Memory B cell (primary cell): ENCODE measurements around the gene TNC.

Source experiments
- ATAC-seq: fragments of 150-1000 bp; cut with Tn5 transposase; 2 replicates; pipeline ENCODE4 v1.10.0; 2021; ENCODE audit warnings: low read depth, mild to moderate bottlenecking, moderate library complexity
- DNase-seq, 2 donors: peaks; one replicate each; pipeline ENCODE4 v3.0.0; 2022; ENCODE audit warnings: low spot score in 2 of 2
- H3K27ac Mint-ChIP-seq: one replicate; pipeline ENCODE4 v1.8.0; 2022; ENCODE audit warnings: mild to moderate bottlenecking, moderate library complexity, mixed read lengths
- H3K27me3 Mint-ChIP-seq: one replicate; pipeline ENCODE4 v1.8.0; 2022; ENCODE audit warnings: mixed read lengths
- H3K36me3 Mint-ChIP-seq: one replicate; pipeline ENCODE4 v1.8.0; 2022; ENCODE audit warnings: mild to moderate bottlenecking, mixed read lengths
- H3K4me1 Mint-ChIP-seq: one replicate; pipeline ENCODE4 v1.8.0; 2022; ENCODE audit warnings: mixed read lengths
- H3K4me3 Mint-ChIP-seq: one replicate; pipeline ENCODE4 v1.8.0; 2022; ENCODE audit warnings: mild to moderate bottlenecking, moderate library complexity, mixed read lengths
- H3K9me3 Mint-ChIP-seq: one replicate; pipeline ENCODE4 v1.8.0; 2022; ENCODE audit warnings: mixed read lengths

The TNC gene

DNA sequence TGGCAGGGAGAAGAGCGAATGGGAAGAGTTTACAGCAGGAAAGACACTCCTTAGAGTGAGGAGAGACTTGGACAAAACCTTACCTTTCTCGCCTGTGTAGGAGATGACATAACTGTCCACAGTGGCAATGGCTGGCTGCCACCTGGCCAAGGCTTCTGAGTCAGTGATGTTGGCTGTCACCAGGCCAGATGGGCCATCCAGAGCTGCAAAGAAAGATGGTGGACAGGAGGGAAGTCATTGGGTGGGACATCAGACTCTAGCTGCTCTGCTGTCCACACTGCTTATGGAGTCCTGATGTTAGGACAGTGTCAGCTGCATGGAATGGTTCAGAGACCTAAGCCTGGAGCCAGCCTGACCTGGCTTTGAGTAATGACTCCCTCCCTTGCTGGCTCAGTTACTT lies 79.8 kb downstream of the TNC start:
- Mint-ChIP-seq H3K4me3 (no peak overlapping the region), H3K27me3 (peaks cover 2% of the 10 kb centered on the region), H3K4me1 (peaks cover 8% of the 10 kb centered on the region), H3K27ac (no peak overlapping the region), H3K9me3 (no peaks in the 10 kb centered on the region), H3K36me3 (no peaks in the 10 kb centered on the region)
- no peak for DNase-seq
- ATAC-seq, result no peak

DNA sequence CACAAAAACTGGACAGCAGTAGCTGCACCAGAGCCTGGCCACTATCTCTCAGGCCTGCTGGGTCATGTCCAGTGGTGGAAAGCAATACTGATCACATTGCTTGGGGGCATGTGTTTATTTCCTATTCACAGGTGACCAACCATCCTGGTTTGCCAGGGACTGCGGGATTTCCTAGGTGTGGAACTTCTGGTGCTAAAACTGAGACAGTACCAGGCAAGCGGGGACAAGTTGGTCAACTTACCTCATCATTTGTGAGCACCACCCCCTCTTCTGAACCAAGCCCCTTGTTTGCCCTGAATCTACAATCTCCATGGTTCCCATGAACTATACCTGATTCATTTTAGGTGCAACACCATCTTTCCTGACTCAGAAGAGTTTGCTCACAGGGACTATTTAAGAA lies 81.3 kb downstream of the TNC start:
- Mint-ChIP-seq H3K9me3 (no peaks in the 10 kb centered on the region), H3K36me3 (no peaks in the 10 kb centered on the region), H3K27ac (no peak overlapping the region), H3K4me1 (peaks cover 8% of the 10 kb centered on the region), H3K27me3 (no peaks in the 10 kb centered on the region), H3K4me3 (no peak overlapping the region)
- ATAC-seq (no peak), DNase-seq (no peak)

DNA sequence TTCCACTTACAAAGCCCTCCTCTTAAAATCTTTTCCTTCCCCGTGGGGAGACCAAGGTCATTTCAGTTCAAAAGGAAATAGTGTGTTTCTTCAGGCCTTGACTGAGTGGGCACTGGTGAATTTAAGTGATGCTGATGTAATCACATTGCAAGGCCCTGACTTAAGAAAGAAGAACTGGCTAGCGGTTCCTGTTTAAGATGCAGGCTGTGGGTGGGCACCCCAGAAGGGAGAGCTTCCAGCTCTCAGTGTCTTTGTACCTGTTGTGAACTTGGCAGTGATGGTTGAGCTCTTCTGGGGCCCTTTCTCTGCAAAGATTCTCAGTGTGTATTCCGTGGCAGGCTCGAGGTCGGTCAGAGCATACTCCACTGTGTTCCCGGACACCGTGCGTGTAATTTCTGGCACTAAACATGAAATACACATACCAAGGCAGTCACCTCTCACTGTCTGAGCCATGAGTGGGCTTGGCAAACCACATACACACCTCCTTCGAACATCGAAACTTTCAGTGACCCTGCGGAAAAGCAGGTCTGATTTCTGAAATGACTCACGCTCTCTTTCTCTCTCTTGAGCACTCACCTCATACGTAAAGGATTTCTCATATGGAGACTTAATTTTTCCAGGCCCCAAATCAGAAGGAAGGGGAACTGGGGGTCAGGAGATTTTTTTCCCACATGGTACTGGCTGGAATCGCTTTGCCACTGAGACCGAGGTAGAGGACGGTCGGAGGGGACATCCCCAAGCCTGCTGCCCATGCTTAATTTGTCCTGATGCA lies 81.9 kb downstream of the TNC start:
- Mint-ChIP-seq H3K4me1 (peaks cover 8% of the 10 kb centered on the region), H3K4me3 (no peak overlapping the region), H3K27ac (peak overlapping the region; percentile 15), H3K27me3 (no peaks in the 10 kb centered on the region), H3K36me3 (no peaks in the 10 kb centered on the region), H3K9me3 (no peaks in the 10 kb centered on the region)
- DNase-seq (no peak), ATAC-seq (peak; percentile 49)

DNA sequence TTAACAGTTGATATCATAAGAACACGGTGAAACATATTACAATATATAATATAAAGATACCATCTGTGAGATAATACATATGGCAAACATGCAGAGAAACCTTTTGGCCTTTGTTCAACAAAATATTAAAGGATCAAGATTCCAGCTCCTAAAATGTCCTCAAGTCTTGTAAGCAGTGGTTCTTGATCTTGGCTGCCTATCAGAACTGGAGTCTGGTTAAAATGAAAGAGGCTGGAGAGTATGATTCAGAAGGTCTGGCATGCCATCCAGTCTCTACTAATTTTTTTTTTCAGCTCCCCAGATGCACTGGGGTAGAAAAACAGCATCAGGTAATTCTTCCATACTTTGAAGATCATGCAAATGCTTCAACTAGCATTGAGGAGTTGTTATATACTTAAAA lies 83.2 kb downstream of the TNC start:
- Mint-ChIP-seq H3K4me1 (peaks cover 8% of the 10 kb centered on the region), H3K36me3 (no peaks in the 10 kb centered on the region), H3K9me3 (no peaks in the 10 kb centered on the region), H3K4me3 (no peak overlapping the region), H3K27me3 (no peaks in the 10 kb centered on the region), H3K27ac (no peak overlapping the region)
- DNase-seq (no peak), ATAC-seq (no peak)

DNA sequence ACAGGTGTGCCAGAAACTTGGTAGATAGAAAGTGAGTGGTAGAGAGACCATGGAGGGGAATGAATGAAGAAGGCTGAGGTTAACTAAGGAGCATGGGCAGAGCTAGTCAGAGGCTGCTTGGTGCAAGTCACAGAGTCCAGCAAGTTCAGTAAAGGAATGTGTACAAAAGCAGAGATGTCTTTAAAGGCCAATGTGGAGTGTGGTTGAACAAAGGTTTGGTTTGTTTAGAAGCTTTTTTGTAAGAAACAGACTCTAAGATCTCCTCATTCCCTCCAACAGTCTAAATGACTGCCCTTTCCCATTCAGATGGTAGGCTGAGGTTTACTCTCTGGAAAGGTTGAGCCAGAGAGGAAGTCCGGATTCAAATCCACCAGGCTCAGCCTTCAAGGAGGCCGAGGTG lies 84.2 kb downstream of the TNC start:
- peaks cover 8% of the 10 kb centered on the region for H3K4me1 Mint-ChIP-seq
- no peaks in the 10 kb centered on the region for H3K36me3 Mint-ChIP-seq
- no peak for DNase-seq
- H3K27me3 Mint-ChIP-seq, result no peaks in the 10 kb centered on the region
- ATAC-seq, result no peak
- H3K9me3 Mint-ChIP-seq, result no peaks in the 10 kb centered on the region
- H3K4me3 Mint-ChIP-seq, result no peak overlapping the region
- H3K27ac Mint-ChIP-seq, result no peak overlapping the region

DNA sequence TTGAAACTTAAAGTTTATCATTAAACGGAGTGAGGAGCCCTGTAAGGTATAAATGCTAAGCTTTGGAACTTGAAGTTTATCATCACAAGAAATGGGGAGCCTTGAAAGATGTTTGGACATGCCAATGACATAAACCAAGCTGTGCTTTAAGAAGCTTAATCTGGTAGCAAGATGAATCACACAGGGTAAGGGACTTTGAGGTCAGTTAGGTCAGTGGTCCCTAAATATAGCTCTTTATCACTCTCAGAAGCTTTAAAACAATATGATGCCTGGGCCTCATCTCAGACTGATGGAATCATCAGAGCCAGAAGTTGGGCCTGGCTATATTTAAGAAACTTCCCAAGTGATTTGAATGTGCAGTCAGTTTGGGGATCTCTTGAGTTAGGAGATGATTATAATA lies 85.7 kb downstream of the TNC start:
- Mint-ChIP-seq H3K27me3 (peaks cover 2% of the 10 kb centered on the region), H3K4me3 (no peak overlapping the region), H3K36me3 (no peaks in the 10 kb centered on the region), H3K4me1 (peaks cover 8% of the 10 kb centered on the region), H3K27ac (no peak overlapping the region), H3K9me3 (no peaks in the 10 kb centered on the region)
- DNase-seq, result no peak
- ATAC-seq, result no peak

DNA sequence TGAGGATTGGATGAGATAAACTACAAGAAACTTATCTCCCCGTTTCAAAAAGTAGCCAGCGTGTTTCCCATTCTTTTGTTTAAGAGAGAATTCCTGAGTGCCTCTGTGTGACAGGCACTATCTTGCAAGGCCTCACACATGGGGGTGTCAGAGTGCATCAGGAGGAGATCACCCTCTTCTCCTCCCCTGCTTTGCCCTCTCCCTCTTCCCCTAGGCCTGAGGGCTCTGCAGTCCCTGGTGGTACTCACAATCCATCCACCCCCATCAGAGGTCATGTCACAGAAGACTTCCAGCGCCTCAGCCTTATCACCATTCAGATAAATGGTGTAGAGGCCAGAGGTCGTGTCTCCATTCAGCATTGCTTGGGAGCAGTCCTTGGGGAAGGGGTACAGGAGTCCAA lies 88.0 kb downstream of the TNC start:
- no peak overlapping the region for H3K27ac Mint-ChIP-seq
- ATAC-seq (no peak), DNase-seq (no peak)
- H3K9me3 Mint-ChIP-seq, result no peaks in the 10 kb centered on the region
- no peaks in the 10 kb centered on the region for H3K4me1 Mint-ChIP-seq
- H3K27me3 Mint-ChIP-seq, result peaks cover 2% of the 10 kb centered on the region
- H3K36me3 Mint-ChIP-seq, result no peaks in the 10 kb centered on the region
- no peak overlapping the region for H3K4me3 Mint-ChIP-seq

DNA sequence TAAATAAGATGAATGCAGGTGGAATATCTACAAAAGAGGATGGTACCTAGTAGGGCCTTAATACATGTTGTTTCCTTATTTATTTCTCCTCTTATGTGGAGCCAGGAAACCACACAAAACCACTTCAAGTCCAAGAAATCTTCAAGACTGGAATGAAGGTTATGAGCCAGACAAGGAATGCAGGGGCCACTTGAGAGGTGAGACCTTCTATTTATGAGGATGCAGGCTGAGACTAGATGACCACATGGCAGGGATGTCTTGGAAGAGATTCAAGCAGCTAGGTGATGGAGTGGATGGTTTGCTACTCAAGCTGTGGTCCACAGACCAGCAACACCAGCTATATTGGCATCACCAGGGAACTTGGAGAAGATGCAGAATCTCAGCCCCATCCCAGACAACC lies 92.2 kb downstream of the TNC start:
- ATAC-seq, result no peak
- no peaks in the 10 kb centered on the region for H3K4me1 Mint-ChIP-seq
- peaks cover 2% of the 10 kb centered on the region for H3K27me3 Mint-ChIP-seq
- no peaks in the 10 kb centered on the region for H3K9me3 Mint-ChIP-seq
- H3K27ac Mint-ChIP-seq, result no peak overlapping the region
- no peak for DNase-seq
- no peak overlapping the region for H3K4me3 Mint-ChIP-seq
- H3K36me3 Mint-ChIP-seq, result no peaks in the 10 kb centered on the region

DNA sequence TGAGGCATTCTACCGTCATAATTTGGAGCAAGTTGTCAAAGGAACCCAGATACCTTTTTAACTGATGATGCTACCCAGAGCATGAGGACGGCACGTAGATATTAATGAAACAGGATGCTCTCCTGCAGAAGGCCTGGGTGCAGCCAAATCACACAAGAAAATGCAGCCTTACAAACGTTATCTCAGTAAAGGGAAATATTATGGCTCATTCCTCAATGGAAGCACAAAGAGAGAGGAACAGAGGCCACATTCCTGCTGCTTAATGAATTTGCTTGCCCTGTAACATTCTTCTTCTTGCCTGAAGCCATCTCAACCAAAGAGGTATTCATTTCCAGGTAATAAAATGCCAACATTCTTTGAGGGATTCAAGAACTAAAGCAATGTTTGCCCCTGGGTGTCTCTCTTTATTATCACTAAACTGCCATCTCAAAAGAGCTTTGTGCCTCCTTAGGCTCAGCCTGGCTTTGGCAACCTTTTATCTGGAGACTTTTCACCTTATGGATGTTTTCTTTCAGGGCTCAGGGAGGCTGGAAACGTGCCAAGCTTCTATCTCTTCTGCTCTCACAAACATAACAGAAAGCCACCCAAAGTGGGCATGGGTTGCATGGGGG lies 92.9 kb downstream of the TNC start:
- peaks cover 4% of the 10 kb centered on the region for H3K27me3 Mint-ChIP-seq
- H3K36me3 Mint-ChIP-seq, result no peaks in the 10 kb centered on the region
- no peaks in the 10 kb centered on the region for H3K9me3 Mint-ChIP-seq
- DNase-seq (no peak), ATAC-seq (no peak)
- H3K4me1 Mint-ChIP-seq, result no peaks in the 10 kb centered on the region
- no peak overlapping the region for H3K4me3 Mint-ChIP-seq
- no peak overlapping the region for H3K27ac Mint-ChIP-seq

DNA sequence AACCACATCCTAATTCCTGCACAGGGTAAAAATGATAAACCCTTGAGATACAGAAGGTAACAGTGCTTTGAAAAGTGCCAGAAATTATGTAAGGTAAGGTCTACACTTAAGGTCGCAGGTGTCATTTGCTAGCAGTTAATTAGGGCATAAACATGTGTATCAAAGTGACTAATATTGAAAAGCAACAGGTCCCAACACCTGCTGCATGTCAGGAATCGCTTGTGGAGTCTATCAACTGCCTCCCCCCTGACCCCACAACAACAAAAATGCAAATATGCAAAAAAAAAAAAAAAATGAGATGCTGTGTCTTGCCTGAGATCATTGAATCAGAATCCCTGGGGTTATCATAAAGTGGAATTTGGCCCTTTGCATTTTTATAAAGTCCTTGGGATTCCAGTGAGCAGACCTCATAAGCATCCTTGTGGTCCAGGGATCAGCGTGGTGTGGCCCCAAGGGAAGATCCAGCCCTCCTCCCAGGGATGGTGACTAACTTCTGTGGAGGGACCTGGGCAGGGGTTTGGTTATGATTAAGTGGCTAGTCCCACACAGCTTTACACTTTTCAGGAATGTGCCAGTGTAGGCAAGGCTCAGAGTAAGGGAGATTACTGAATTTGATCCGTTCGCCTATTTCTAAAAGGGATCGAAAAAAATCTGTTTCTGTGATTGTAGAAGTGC lies 95.1 kb downstream of the TNC start:
- DNase-seq (no peak), ATAC-seq (no peak)

DNA sequence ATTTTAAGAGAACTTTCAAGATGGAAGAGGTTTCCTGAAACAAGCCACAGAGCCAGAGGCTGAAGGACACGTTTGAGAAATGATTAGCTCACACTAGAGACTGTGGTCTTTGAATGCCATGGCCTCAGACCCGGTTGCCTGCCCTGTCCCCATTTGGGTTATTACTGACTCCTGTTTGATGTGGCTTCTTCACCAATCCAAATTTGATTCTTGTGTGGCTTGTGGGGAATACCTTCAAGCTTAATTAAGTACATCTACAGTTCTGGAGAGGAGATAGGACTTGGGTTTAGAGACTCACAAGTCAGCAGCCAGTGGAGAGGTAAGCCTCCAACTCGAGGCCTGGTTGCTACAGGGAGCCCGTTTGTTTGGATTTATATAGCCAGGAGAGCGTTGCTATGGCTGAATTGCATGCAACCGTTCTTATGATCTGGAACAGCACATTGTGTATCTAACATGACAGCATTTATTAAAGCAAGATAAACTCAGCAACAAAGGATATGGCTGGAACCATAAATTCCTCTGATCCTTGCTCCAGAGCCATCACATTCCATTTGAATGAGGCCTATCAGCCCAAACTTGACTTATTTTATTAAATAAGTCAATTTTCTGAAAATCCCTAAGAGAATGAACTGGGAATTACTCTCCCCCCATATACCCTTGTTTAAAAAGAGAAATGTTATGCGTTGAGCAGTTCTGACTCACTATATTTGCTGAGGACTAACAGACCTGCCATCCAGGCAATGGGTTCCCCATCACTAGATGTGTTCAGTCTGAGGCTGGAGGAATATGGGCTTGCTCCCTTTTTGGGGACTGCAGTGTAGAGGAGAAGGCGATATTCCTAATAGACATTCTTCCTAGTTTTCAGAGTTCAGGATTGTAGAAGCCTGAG lies 99.2 kb downstream of the TNC start:
- ATAC-seq (no peak), DNase-seq (no peak)
- peaks cover 4% of the 10 kb centered on the region for H3K4me1 Mint-ChIP-seq
- no peak overlapping the region for H3K4me3 Mint-ChIP-seq
- H3K27me3 Mint-ChIP-seq, result peaks cover 9% of the 10 kb centered on the region
- H3K27ac Mint-ChIP-seq, result no peak overlapping the region
- no peaks in the 10 kb centered on the region for H3K9me3 Mint-ChIP-seq
- H3K36me3 Mint-ChIP-seq, result no peaks in the 10 kb centered on the region

More for the DNA sequence above, 95.1 kb downstream of the TNC start:
- Mint-ChIP-seq H3K4me3 (no peak overlapping the region), H3K27ac (no peak overlapping the region), H3K9me3 (no peaks in the 10 kb centered on the region), H3K27me3 (peaks cover 4% of the 10 kb centered on the region), H3K36me3 (no peaks in the 10 kb centered on the region), H3K4me1 (no peaks in the 10 kb centered on the region)

DNA sequence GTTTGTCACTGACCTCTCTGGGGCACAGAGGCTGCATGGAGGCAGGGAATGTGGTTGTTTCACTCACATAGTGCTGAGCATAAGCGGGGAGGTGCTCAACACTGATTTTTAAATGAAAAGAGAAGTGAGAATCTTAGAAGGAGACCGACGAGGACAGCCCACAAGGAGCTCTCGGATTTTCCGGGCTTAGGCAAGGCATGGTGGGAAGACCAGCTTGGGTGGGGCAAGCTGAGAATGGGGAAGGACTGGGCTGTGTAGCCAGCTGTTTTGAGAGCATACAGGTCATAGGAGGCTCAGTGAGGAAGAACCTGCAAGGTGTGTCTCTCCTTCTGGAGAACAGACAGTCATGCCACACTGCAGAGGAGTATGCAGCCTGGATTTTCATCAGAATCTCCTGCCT lies 101.6 kb downstream of the TNC start:
- H3K9me3 Mint-ChIP-seq, result no peaks in the 10 kb centered on the region
- H3K4me1 Mint-ChIP-seq, result peaks cover 4% of the 10 kb centered on the region
- H3K36me3 Mint-ChIP-seq, result no peaks in the 10 kb centered on the region
- H3K27me3 Mint-ChIP-seq, result peaks cover 13% of the 10 kb centered on the region
- H3K27ac Mint-ChIP-seq, result no peak overlapping the region
- H3K4me3 Mint-ChIP-seq, result no peak overlapping the region
- ATAC-seq, result no peak
- no peak for DNase-seq

DNA sequence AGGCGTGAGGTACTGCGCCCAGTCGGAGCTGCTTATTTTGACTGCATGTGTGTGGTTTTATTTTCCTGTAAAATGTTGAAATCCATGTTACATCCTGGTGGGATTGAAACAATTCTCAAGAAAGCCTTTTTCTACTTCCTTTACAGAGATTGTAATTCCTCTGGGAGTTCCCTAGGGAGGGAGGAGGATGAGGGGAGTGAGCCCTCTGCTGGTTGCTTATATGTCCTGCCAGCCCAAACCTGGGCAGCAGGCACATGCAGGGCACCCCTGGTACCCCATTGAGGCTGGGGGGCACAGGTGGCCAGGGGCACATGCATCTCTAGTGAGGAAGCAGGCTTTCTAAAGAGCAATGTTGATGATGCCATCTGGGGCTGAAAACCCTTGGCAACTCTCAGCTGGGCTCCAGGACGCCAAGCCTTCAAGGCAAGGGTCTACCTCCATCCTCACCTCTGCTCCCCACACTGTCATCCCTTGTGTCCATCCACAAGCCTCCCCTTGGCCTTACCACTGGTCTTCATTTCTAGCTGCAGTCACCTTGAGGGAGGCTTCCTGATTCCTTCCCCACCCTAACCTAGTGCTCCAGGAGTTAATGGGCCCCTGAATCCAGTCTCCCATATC lies 102.8 kb downstream of the TNC start:
- Mint-ChIP-seq H3K27me3 (peaks cover 11% of the 10 kb centered on the region), H3K36me3 (no peaks in the 10 kb centered on the region), H3K27ac (no peak overlapping the region), H3K9me3 (no peaks in the 10 kb centered on the region), H3K4me1 (peaks cover 4% of the 10 kb centered on the region), H3K4me3 (no peak overlapping the region)
- no peak for ATAC-seq
- DNase-seq, result no peak
